T47D (cell line): ENCODE measurements around the gene GRK7.

Experiments used
- DNase-seq, 2 experiments: peaks; one replicate each; pipeline versions ENCODE4 v3.0.0 to v3.0.0-alpha.2; 2011 to 2012; ENCODE audit warnings: low read depth in 1 of 2, low spot score in 1 of 2
- JUND ChIP-seq: IDR thresholded peaks from 2 replicates; pipeline ENCODE4 v1.6.1; 2012; ENCODE audit warnings: low read depth
- in situ Hi-C: cut with HindIII; loops from 2 replicates; pipeline ENCODE4 v1.10.0; 2016; ENCODE audit warnings: low sequenced_read_pairs, low pct_unique_long_range_greater_than_20kb

The GRK7 gene, protein sequence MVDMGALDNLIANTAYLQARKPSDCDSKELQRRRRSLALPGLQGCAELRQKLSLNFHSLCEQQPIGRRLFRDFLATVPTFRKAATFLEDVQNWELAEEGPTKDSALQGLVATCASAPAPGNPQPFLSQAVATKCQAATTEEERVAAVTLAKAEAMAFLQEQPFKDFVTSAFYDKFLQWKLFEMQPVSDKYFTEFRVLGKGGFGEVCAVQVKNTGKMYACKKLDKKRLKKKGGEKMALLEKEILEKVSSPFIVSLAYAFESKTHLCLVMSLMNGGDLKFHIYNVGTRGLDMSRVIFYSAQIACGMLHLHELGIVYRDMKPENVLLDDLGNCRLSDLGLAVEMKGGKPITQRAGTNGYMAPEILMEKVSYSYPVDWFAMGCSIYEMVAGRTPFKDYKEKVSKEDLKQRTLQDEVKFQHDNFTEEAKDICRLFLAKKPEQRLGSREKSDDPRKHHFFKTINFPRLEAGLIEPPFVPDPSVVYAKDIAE (N-terminal part only)

DNA sequence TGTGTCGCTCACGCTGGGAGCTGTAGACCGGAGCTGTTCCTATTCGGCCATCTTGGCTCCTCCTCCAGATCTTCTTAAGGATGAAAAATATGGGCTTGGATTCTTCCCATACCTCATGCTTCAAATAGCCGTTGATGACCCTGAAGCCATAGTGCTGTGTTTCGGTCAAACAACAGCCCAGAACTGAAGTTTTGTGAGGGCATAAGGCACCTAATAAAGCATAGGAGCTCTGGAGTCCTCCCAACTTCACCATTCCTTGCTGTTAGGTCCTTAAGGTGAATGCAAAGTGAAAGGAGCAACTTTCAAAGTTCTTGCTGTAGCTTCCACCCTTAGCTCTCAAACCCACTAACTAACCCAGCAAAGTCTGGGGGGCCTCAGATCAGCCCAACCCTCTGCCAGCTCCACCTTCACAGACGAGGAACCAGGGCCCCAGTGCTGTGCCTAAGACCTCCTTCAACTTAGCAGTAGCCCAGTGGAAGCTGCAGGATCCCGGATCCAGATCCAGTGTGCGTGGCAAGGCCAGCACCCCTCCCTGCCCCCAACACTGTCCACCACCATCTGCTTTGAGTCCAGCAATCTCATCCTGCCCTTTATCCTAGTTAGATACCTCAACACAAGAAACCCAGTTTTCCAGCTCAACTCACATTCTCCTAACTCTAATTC, at the start of gene GRK7:
TSS of gene GRK7 (plus strand) at position 321 of the 663 bp plus-strand sequence. CDS start 14,877 bp downstream, outside the sequence.
- in situ Hi-C loops: no loop called here
- TF ChIP-seq JUND: no peak
- no peak for DNase-seq

DNA sequence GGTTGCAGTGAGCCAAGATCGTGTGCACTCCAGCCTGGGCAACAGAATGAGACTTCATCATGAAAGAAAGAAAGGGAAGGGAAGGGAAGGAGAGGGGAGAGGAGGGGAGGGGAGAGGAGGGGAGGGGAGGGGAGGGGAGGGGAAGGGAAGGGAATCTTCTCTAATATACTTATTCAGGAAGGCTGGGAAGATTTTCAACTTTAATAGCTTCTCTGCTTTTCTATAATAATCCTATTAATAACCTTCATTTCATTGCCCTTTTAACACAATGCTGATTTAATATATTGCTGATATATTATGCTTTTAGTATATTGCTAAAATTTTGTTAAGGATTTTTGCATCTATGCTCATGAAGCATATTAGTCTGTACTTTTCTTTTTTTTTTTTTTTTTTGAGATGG, 48.5 kb upstream of the GRK7 start:
- TF ChIP-seq JUND: no peak
- in situ Hi-C loops: no loop called here
- no peak for DNase-seq

- no peak for TF ChIP-seq JUND
- DNase-seq: no peak
- in situ Hi-C loops: no loop called here
These were observed 41.1 kb upstream of the GRK7 start for GRCh38 chr3:141722081-141722480.

- TF ChIP-seq JUND: no peak
- in situ Hi-C loops: no loop called here
- no peak for DNase-seq
These were observed 40.6 kb upstream of the GRK7 start for GRCh38 chr3:141722648-141723047.

DNA sequence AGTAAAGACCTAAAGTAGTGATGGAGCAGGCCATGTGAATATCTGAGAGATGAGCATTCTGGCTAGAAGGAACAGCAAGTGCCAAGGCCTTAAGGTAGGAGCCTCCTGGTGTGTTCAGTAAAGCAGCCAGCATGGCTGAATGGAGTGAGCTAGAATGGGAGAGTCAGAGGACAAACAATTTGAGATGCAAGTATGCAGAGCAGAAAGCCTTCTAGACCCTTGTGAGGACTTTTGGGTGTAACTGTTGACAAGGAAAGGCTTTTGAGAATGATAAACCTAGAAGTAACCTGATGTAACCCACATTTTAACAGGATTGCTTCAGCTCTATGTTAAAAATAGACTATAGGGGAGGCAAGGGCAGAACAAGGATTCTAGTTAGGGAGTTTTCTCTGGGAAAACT, 40.0 kb upstream of the GRK7 start:
- TF ChIP-seq JUND: no peak
- in situ Hi-C loops: no loop called here
- DNase-seq: no peak

- no peak for DNase-seq
- in situ Hi-C loops: no loop called here
- no peak for TF ChIP-seq JUND
These were observed 39.0 kb upstream of the GRK7 start for GRCh38 chr3:141724186-141724585.

DNA sequence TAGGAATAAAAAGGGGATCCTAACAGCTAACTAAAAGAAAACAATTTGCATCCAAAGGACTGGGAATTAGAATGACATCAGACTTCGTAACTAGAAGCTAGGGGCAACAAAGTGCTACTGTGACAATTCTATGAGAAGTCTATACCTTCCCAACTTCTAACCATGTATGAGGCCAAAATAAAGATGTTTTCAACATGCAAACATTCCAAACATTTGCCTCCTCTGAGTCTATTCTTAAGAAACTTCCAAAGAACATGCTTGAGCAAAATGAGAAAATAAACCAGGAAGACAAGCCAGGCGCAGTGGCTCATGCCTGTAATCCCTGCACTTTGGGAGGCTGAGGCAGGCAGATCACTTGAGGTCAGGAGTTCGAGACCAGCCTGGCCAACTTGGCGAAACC, 38.2 kb upstream of the GRK7 start:
- TF ChIP-seq JUND: no peak
- in situ Hi-C loops: no loop called here
- no peak for DNase-seq

DNA sequence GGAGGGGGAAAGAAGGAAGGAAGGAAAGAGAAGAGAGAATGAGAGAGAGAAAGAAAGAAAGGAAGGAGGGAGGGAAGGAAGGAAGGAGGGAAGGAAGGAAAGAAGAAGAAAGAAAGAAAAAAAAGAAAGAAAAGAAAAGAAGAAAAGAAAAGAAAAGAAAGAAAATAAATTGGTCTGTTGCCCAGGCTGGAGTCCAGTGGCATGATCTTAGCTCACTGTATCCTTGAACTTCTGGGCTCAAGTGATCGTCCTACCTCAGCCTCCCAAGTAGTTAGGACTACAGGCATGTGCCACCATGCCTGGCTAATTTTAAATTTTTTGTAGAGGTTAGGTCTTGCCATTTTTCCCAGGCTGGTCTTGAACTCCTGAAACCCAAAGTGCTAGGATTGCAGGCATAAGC, 36.7 kb upstream of the GRK7 start:
- DNase-seq: no peak
- in situ Hi-C loops: no loop called here
- no peak for TF ChIP-seq JUND

GRCh38 chr3:141728355-141728892, 34.8 kb upstream of the GRK7 start:
- DNase-seq: no peak
- TF ChIP-seq JUND: no peak
- in situ Hi-C loops: no loop called here

- TF ChIP-seq JUND: no peak
- in situ Hi-C loops: no loop called here
- no peak for DNase-seq
These were observed 34.0 kb upstream of the GRK7 start for GRCh38 chr3:141729240-141729639.

DNA sequence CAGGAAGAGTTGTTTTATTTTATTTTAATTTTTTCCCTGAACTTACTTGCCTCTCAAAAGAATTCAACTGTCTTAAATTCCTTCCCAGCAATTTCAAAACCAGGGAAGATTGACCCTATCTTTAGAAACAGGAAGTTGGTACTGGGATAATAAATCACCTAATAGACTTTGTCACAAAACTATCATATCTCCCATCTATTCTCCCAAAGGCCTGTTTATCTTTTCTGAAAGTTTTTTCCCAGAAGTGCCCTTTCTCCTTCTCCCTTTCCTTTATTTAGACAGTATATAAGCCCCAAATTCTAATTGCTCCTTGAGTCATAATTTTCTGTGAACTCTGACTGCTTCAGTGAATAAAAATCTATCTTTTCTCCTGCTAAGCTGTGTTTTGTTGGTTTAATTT, 28.0 kb upstream of the GRK7 start:
- in situ Hi-C loops: no loop called here
- no peak for DNase-seq
- no peak for TF ChIP-seq JUND

GRCh38 chr3:141735770-141736465, 27.3 kb upstream of the GRK7 start:
- in situ Hi-C loops: no loop called here
- no peak for TF ChIP-seq JUND
- no peak for DNase-seq
